ENCODE data around the gene GGA1. TPM values are rescaled to one million over a fixed set of nuclear protein-coding genes. Genes with fewer than 3 reads are reported as not detected.
A peak's percentile ranks its signal among the peaks of the same experiment; 100 is the strongest.

GGA1 gene
- 81.1 and 99.4 TPM in 2 replicates for polyA plus RNA-seq (2012; rRNA removed)
- 26.3 and 38.0 TPM in 2 replicates for polyA plus RNA-seq (2012; cell fraction: cytosol; rRNA removed)
- polyA plus RNA-seq (2012; cell fraction: nucleus; rRNA removed), result 424 and 495 TPM in 2 replicates

DNA sequence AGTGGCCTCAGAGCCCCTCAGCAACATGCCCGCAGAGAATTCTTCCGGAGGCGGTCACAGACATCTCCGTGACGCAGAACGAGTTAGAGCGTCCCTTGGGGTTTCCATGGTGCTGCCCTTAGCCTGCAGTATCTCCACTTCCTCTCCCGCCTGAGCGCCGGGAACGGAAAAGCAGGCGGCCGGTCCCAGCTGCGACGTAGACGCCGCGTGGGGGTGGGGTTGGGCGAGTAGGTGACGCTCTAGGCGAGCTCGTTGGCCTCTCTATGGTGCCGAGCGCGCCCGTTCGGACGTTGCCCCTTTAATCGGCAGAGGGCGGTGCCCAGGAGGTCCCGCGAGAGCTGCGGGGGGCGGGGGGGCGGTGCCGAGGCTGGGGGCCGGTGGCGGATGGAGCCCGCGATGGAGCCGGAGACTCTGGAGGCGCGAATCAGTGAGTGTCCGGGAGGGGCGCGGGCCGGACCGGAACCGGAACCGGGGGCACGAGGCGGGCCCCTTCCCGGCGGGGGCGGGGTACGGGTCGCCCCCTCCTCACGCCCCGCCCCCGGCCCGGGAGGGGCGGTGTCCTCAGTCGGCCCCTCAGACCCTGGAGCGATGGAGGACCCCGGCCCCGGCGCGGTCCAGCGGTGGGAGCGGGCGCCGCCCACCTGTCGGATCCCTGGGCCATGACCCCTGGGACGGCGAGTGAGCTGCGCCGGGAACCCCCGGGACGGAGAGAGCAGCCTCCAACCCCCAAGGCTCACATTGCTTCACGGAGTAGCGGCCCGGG is at the start of gene GGA1:
GGA1 (plus strand) TSS at position 358 of the 763 bp plus-strand sequence; CDS start at position 385, 27 bp downstream.
- H3K27me3 ChIP-seq (ENCODE audit: insufficient read depth), result no peaks in the 10 kb centered on the region
- no peaks in the 10 kb centered on the region for H4K20me1 ChIP-seq (ENCODE audit: insufficient read depth)
- POLR2A ChIA-PET, result interaction anchor here (0.7 to 2.1 kb wide), 12 partner anchors 9 to 196 kb away, joined by 3 to 13 read pairs (median 4); partner anchors contain the start of genes LGALS1 and NOL12
- peaks cover 7 to 26% of the 10 kb centered on the region in 2 experiments; a peak in 1 of 4 replicates for H3K4me1 ChIP-seq (ENCODE audit: control insufficient read depth in 1 of 2, insufficient read depth in 2 of 2, low read depth in 1 of 2, low read length in 1 of 2)
- peak within 1 kb of the TSS; percentile 73 for H3K9ac ChIP-seq
- peak within 1 kb of the TSS; percentile 91 for H3K4me2 ChIP-seq
- H3K27ac ChIP-seq (ENCODE audit: low read depth in 2 of 2, low read length in 1 of 2), result peak within 1 kb of the TSS; percentile 92 to 98
- 0% methylated on average over 24 of the region's 82 CpGs for WGBS (ENCODE audit: low lambda C conversion rate)
- no peaks in the 10 kb centered on the region for H3K9me2 ChIP-seq
- H2AFZ ChIP-seq (ENCODE audit: low read depth), result peak within 1 kb of the TSS; percentile 87
- peaks cover 14% of the 10 kb centered on the region for H3F3A ChIP-seq (replicated peaks; ENCODE audit: insufficient read depth)
- peak within 1 kb of the TSS; percentile 86 to 91 for H3K4me3 ChIP-seq (ENCODE audit: low read depth in 2 of 2, low read length in 1 of 2)
- peak; percentile 97 for DNase-seq
- H3K9me3 ChIP-seq, result no peaks in the 10 kb centered on the region
- CTCF ChIA-PET, result interaction anchor here (0.6 to 9.3 kb wide), 14 partner anchors 14 to 231 kb away, joined by 3 to 95 read pairs (median 7); partner anchors contain the start of genes NOL12 and SH3BP1
- peaks cover 36% of the 10 kb centered on the region for H3K79me2 ChIP-seq (ENCODE audit: insufficient read depth)
- no peaks in the 10 kb centered on the region for H3K36me3 ChIP-seq (replicated peaks in 1 of 2; ENCODE audit: control insufficient read depth in 1 of 2, insufficient read depth in 2 of 2, low read length in 1 of 2)
- TF ChIP-seq, protein P1, sequence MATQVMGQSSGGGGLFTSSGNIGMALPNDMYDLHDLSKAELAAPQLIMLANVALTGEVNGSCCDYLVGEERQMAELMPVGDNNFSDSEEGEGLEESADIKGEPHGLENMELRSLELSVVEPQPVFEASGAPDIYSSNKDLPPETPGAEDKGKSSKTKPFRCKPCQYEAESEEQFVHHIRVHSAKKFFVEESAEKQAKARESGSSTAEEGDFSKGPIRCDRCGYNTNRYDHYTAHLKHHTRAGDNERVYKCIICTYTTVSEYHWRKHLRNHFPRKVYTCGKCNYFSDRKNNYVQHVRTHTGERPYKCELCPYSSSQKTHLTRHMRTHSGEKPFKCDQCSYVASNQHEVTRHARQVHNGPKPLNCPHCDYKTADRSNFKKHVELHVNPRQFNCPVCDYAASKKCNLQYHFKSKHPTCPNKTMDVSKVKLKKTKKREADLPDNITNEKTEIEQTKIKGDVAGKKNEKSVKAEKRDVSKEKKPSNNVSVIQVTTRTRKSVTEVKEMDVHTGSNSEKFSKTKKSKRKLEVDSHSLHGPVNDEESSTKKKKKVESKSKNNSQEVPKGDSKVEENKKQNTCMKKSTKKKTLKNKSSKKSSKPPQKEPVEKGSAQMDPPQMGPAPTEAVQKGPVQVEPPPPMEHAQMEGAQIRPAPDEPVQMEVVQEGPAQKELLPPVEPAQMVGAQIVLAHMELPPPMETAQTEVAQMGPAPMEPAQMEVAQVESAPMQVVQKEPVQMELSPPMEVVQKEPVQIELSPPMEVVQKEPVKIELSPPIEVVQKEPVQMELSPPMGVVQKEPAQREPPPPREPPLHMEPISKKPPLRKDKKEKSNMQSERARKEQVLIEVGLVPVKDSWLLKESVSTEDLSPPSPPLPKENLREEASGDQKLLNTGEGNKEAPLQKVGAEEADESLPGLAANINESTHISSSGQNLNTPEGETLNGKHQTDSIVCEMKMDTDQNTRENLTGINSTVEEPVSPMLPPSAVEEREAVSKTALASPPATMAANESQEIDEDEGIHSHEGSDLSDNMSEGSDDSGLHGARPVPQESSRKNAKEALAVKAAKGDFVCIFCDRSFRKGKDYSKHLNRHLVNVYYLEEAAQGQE (IDR thresholded peaks at IDR 0.05; ENCODE audit: low read depth, low read length), result no peak
- TF ChIP-seq, protein P2, sequence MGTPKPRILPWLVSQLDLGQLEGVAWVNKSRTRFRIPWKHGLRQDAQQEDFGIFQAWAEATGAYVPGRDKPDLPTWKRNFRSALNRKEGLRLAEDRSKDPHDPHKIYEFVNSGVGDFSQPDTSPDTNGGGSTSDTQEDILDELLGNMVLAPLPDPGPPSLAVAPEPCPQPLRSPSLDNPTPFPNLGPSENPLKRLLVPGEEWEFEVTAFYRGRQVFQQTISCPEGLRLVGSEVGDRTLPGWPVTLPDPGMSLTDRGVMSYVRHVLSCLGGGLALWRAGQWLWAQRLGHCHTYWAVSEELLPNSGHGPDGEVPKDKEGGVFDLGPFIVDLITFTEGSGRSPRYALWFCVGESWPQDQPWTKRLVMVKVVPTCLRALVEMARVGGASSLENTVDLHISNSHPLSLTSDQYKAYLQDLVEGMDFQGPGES (IDR thresholded peaks at IDR 0.05; ENCODE audit: low read depth, low read length), result no peak
- TF ChIP-seq MAX (IDR thresholded peaks at IDR 0.05; ENCODE audit: low read depth), result peak; percentile 80
- peak; percentile 91 for TF ChIP-seq ELF1 (IDR thresholded peaks at IDR 0.05)
- peak; percentile 61 for TF ChIP-seq TCF12 (IDR thresholded peaks at IDR 0.05)
- TF ChIP-seq MEF2A (IDR thresholded peaks at IDR 0.05; ENCODE audit: borderline replicate concordance, low read depth), result 0 out of 2 replicates have a peak, but pooled peaks have one; percentile 6
- no peak for TF ChIP-seq USF2 (IDR thresholded peaks at IDR 0.05; ENCODE audit: borderline replicate concordance, low read depth, low read length)
- peak; percentile 92 for TF ChIP-seq GABPA (IDR thresholded peaks at IDR 0.05; ENCODE audit: low read depth)
- TF ChIP-seq, protein P3, sequence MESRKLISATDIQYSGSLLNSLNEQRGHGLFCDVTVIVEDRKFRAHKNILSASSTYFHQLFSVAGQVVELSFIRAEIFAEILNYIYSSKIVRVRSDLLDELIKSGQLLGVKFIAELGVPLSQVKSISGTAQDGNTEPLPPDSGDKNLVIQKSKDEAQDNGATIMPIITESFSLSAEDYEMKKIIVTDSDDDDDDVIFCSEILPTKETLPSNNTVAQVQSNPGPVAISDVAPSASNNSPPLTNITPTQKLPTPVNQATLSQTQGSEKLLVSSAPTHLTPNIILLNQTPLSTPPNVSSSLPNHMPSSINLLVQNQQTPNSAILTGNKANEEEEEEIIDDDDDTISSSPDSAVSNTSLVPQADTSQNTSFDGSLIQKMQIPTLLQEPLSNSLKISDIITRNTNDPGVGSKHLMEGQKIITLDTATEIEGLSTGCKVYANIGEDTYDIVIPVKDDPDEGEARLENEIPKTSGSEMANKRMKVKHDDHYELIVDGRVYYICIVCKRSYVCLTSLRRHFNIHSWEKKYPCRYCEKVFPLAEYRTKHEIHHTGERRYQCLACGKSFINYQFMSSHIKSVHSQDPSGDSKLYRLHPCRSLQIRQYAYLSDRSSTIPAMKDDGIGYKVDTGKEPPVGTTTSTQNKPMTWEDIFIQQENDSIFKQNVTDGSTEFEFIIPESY (IDR thresholded peaks at IDR 0.05; ENCODE audit: borderline replicate concordance, low read depth), result peak; percentile 97
- peak; percentile 20; the same call in 1 of the 2 replicates for TF ChIP-seq PBX3 (IDR thresholded peaks at IDR 0.05)
- 0 out of 2 replicates have a peak, but pooled peaks have one; percentile 40 for TF ChIP-seq JUND (IDR thresholded peaks at IDR 0.05)
- TF ChIP-seq TAF1 (IDR thresholded peaks at IDR 0.05; ENCODE audit: borderline replicate concordance, low read depth, low read length), result peak; percentile 39; the same call in 1 of the 2 replicates
- TF ChIP-seq, protein P4, sequence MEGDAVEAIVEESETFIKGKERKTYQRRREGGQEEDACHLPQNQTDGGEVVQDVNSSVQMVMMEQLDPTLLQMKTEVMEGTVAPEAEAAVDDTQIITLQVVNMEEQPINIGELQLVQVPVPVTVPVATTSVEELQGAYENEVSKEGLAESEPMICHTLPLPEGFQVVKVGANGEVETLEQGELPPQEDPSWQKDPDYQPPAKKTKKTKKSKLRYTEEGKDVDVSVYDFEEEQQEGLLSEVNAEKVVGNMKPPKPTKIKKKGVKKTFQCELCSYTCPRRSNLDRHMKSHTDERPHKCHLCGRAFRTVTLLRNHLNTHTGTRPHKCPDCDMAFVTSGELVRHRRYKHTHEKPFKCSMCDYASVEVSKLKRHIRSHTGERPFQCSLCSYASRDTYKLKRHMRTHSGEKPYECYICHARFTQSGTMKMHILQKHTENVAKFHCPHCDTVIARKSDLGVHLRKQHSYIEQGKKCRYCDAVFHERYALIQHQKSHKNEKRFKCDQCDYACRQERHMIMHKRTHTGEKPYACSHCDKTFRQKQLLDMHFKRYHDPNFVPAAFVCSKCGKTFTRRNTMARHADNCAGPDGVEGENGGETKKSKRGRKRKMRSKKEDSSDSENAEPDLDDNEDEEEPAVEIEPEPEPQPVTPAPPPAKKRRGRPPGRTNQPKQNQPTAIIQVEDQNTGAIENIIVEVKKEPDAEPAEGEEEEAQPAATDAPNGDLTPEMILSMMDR (IDR thresholded peaks at IDR 0.05), result no peak
- TF ChIP-seq FOXJ3 (CRISPR knock-in tag; IDR thresholded peaks at IDR 0.05), result 0 out of 2 replicates have a peak, but pooled peaks have one; percentile 48
- peak; percentile 87; the same call in 1 of the 2 replicates for TF ChIP-seq YY1 (IDR thresholded peaks at IDR 0.05; ENCODE audit: low read depth)
- TF ChIP-seq POLR2AphosphoS5 (IDR thresholded peaks at IDR 0.05; ENCODE audit: low read depth, low read length), result 0 out of 2 replicates have a peak, but pooled peaks have one; percentile 4
- peak; percentile 99 for TF ChIP-seq CHD2 (IDR thresholded peaks at IDR 0.05; ENCODE audit: low read length, partially characterized antibody)
- 0 out of 2 replicates have a peak, but pooled peaks have one; percentile 26 for TF ChIP-seq TEAD4 (IDR thresholded peaks at IDR 0.05; ENCODE audit: borderline replicate concordance, insufficient read depth)
- peak; percentile 3; the same call in 1 of the 2 replicates for TF ChIP-seq NFIC (IDR thresholded peaks at IDR 0.05; ENCODE audit: borderline replicate concordance)
- TF ChIP-seq MXI1 (IDR thresholded peaks at IDR 0.05; ENCODE audit: low read depth, low read length), result peak; percentile 65
